K562 (cell line): ENCODE data around the gene DGCR8. TPM values are rescaled to one million over a fixed set of nuclear protein-coding genes. Genes with fewer than 3 reads are reported as not detected.

Experiments used
- ESRRA ChIP-seq: fragments of 450-650 bp; IDR thresholded peaks from 2 replicates; pipeline ENCODE4 v1.6.1; 2014; ENCODE audit warnings: low read depth, mild to moderate bottlenecking, moderate library complexity, borderline replicate concordance
- HLTF ChIP-seq: fragments of 450-650 bp; IDR thresholded peaks from 2 replicates; pipeline ENCODE4 v1.6.1; 2016
- JUN ChIP-seq, 2 experiments: sonication (generic) in 1 of 2; formaldehyde crosslinking in 1 of 2; IDR thresholded peaks; 2 replicates each; pipeline versions ENCODE4 v1.6.1 to v1.8.0; 2012 to 2022; ENCODE audit warnings: borderline replicate concordance in 2 of 2, mild to moderate bottlenecking in 2 of 2, improper control_type of control experiment in 1 of 2, low read depth in 1 of 2, low read length in 1 of 2, missing genetic modification reagents in 1 of 2
- KAT7 ChIP-seq: sonication (generic); formaldehyde crosslinking; IDR thresholded peaks from 2 replicates; pipeline ENCODE4 v1.8.0; 2022; ENCODE audit warnings: missing genetic modification reagents, mild to moderate bottlenecking, borderline replicate concordance
- LARP7 ChIP-seq: fragments of 450-650 bp; IDR thresholded peaks from 2 replicates; pipeline ENCODE4 v1.6.1; 2016
- PHF8 ChIP-seq: fragments of 200-600 bp; sonication (generic); IDR thresholded peaks from 2 replicates; pipeline ENCODE4 v1.6.1; 2012; ENCODE audit warnings: mixed run types, mild to moderate bottlenecking, inconsistent platforms, low read length, moderate library complexity, borderline replicate concordance
- PTBP1 ChIP-seq: fragments of 200-400 bp; formaldehyde crosslinking; IDR thresholded peaks from 2 replicates; pipeline ENCODE4 v1.6.1; 2017; ENCODE audit warnings: low read depth, low read length
- SAP30 ChIP-seq: fragments of 200-600 bp; sonication (generic); IDR thresholded peaks from 2 replicates; pipeline ENCODE4 v1.6.1; 2012; ENCODE audit warnings: borderline replicate concordance, low read depth, mild to moderate bottlenecking, moderate library complexity, low read length, control low read depth, inconsistent platforms; ENCODE audit not compliant: insufficient read depth, poor library complexity, severe bottlenecking
- SIN3A ChIP-seq, 2 experiments: fragments of 150-350 bp in 1 of 2; IDR thresholded peaks; 2 replicates each; pipeline ENCODE4 v1.6.1; 2011 to 2016; ENCODE audit warnings: borderline replicate concordance in 2 of 2, low read depth in 2 of 2, low read length in 2 of 2, mild to moderate bottlenecking in 2 of 2, moderate library complexity in 2 of 2; ENCODE audit not compliant: control insufficient read depth in 1 of 2
- TOE1 ChIP-seq, 2 experiments: fragments of 450-650 bp in 1 of 2; sonication (generic) in 1 of 2; formaldehyde crosslinking in 1 of 2; IDR thresholded peaks; 2 replicates each; pipeline versions ENCODE4 v1.7.1 to v1.8.0; 2016 to 2022; ENCODE audit warnings: borderline replicate concordance in 2 of 2, mild to moderate bottlenecking in 2 of 2, antibody characterized with exemption in 1 of 2, inconsistent platforms in 1 of 2, low read depth in 1 of 2, missing genetic modification reagents in 1 of 2, moderate library complexity in 1 of 2
- ZNF384 ChIP-seq: IDR thresholded peaks from 2 replicates; pipeline ENCODE4 v1.6.1; 2012; ENCODE audit warnings: low read depth, low read length, improper control_type of control experiment
- ZNF764 ChIP-seq: fragments of 250-450 bp; sonication (Bioruptor Pico); IDR thresholded peaks from 2 replicates; pipeline ENCODE4 v1.4.0; 2020; ENCODE audit warnings: low read depth, mild to moderate bottlenecking, moderate library complexity
- ZNF830 ChIP-seq: fragments of 250-450 bp; sonication (Bioruptor Pico); IDR thresholded peaks from 2 replicates; pipeline ENCODE4 v1.5.0; 2021; ENCODE audit warnings: mild to moderate bottlenecking
- polyA plus RNA-seq, 8 experiments: library from polyadenylated mRNA; depleted of rRNA in 4 of 8; stranded (reverse) in 5 of 8; unstranded in 3 of 8; fragments of >200 nt; fragmentation: Nextera tagmentation in 2 of 8; fragmentation: Illumina TruSeq in 1 of 8; extraction: Ambion mirVana in 2 of 8; extraction: Trizol in 1 of 8; gene quantifications; 2 replicates each; pipeline versions ENCODE4 v1.2.1 to v1.2.3, GENCODE V29; 2011 to 2014; ENCODE audit warnings: inconsistent platforms in 1 of 8, missing spikeins in 1 of 8
- total RNA-seq, 7 experiments: library from RNA; depleted of rRNA in 6 of 7; stranded (reverse); fragments of >200 nt in 6 of 7; fragmentation: Illumina TruSeq in 2 of 7; extraction: Trizol in 2 of 7; gene quantifications; 2 replicates each; pipeline versions ENCODE4 v1.2.1 to v1.2.3, GENCODE V29; 2011 to 2021; ENCODE audit warnings: low replicate concordance in 1 of 7
- TF ChIP-seq, protein P1 (sequence below), 2 experiments: fragments of 450-650 bp; IDR thresholded peaks; 2 replicates each; pipeline ENCODE4 v1.6.1; 2016; ENCODE audit warnings: mild to moderate bottlenecking in 2 of 2, borderline replicate concordance in 1 of 2, low read depth in 1 of 2, moderate library complexity in 1 of 2
- TF ChIP-seq, protein P2 (sequence below): fragments of 450-650 bp; IDR thresholded peaks from 2 replicates; pipeline ENCODE4 v1.6.1; 2016; ENCODE audit warnings: mild to moderate bottlenecking

The DGCR8 gene
- total and polyA plus RNA-seq, 9 of the 15 experiments (the other 6 are each of a cell fraction or from before 2014, with no cell fraction given) = 5.9 to 144 (median 80.1) TPM

DNA sequence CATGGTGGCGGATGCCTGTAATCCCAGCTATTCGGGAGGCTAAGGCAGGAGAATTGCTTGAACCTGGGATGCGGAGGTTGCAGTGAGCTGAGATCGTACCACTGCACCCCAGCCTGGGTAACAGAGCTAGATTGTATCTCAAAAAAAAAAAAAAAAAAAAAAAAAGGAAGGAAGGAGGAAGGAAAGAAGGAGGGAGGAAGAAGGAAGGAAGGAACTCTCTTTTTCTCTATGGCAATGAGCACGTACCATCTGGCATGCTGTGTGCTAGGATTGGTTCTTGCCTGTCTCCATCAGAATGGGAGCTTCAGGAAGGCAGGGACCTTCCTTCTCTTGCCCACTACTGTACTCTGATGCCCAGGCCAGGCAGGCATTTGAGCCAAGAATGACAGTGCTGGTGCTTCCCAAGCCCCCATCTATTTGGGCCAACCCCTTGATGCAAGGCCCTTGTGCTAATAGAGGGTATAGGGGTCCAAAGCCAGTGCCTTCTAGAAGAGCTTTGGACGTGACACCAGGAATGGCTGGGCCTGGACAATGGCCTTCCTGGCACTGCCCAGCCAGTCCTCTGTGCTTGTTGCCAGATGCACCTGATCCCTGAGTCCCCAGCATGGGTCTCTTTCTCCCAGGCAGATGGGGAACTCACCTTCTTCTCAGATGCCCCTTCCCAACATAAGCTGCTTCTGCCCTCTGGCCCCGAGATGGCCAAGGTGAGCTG is 10.6 kb upstream of the DGCR8 start (continued):
- TF ChIP-seq, protein P1, sequence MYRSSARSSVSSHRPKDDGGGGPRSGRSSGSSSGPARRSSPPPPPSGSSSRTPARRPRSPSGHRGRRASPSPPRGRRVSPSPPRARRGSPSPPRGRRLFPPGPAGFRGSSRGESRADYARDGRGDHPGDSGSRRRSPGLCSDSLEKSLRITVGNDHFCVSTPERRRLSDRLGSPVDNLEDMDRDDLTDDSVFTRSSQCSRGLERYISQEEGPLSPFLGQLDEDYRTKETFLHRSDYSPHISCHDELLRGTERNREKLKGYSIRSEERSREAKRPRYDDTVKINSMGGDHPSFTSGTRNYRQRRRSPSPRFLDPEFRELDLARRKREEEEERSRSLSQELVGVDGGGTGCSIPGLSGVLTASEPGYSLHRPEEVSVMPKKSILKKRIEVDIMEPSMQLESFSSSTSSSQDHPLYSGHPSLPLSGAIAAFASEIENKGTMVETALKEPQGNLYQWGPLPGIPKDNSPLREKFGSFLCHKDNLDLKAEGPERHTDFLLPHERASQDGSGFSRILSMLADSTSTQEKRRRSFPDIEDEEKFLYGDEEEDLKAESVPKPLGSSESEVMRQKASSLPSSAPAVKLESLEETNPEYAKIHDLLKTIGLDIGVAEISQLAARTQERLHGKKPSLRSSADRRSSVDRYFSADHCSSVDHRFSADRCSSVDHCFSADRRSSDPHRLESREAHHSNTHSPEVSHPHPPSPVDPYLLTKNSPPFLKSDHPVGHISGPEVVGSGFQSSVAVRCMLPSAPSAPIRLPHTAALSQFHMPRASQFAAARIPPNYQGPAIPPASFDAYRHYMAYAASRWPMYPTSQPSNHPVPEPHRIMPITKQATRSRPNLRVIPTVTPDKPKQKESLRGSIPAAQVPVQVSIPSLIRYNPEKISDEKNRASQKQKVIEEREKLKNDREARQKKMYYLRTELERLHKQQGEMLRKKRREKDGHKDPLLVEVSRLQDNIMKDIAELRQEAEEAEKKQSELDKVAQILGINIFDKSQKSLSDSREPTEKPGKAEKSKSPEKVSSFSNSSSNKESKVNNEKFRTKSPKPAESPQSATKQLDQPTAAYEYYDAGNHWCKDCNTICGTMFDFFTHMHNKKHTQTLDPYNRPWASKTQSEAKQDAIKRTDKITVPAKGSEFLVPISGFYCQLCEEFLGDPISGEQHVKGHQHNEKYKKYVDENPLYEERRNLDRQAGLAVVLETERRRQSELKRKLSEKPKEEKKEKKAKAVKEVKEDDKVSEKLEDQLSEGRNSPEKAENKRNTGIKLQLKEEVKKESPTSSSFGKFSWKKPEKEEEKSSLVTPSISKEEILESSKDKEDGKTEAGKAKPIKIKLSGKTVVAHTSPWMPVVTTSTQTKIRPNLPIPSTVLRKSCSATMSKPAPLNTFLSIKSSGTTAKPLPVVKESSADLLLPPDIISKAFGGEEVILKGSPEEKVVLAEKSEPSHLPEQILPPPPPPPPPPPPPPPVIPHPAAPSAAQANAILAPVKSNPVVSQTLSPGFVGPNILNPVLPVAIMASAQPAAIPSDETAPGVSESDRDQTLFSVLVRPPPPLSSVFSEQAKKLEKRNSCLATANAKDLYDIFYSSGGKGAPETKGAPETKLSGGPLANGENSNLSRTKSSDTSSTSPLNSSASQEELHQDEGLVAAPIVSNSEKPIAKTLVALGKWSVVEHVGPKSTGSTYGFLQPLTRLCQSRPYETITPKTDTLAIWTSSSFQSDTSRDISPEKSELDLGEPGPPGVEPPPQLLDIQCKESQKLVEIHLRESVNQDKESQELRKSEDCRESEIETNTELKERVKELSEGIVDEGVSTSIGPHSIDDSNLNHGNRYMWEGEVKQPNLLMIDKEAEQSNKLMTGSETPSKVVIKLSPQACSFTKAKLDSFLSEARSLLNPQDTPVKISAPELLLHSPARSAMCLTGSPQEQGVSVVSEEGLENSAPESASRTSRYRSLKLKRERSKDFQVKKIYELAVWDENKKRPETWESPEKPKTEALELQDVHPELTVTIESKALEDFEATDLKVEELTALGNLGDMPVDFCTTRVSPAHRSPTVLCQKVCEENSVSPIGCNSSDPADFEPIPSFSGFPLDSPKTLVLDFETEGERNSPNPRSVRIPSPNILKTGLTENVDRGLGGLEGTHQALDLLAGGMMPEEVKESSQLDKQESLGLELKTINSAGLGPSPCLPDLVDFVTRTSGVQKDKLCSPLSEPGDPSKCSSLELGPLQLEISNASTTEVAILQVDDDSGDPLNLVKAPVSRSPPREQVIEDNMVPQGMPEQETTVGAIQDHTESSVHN (IDR thresholded peaks at IDR 0.05; ENCODE audit: borderline replicate concordance in 1 of 2, low read depth in 1 of 2) = no peak
- TF ChIP-seq SAP30 (no peak), KAT7 (CRISPR knock-in tag) (no peak), ZNF384 (peak; percentile 47), LARP7 (0 out of 2 replicates have a peak, but pooled peaks have one; percentile 64), ZNF830 (CRISPR knock-in tag) (0 out of 2 replicates have a peak, but pooled peaks have one; percentile 54), SIN3A (IDR thresholded peaks at IDR 0.05; ENCODE audit: borderline replicate concordance in 2 of 2, control insufficient read depth in 1 of 2, low read depth in 2 of 2, low read length in 2 of 2) (no peak), JUN (IDR thresholded peaks at IDR 0.05; ENCODE audit: borderline replicate concordance, low read depth, low read length) (no peak), JUN (CRISPR knock-in tag; IDR thresholded peaks at IDR 0.05; ENCODE audit: borderline replicate concordance) (no peak), ZNF764 (CRISPR knock-in tag) (peak; percentile 50; the same call in 1 of the 2 replicates), TOE1 (IDR thresholded peaks at IDR 0.05; ENCODE audit: borderline replicate concordance) (no peak), TOE1 (CRISPR knock-in tag; IDR thresholded peaks at IDR 0.05; ENCODE audit: borderline replicate concordance, low read depth) (no peak), HLTF (0 out of 2 replicates have a peak, but pooled peaks have one; percentile 18), ESRRA (no peak), PTBP1 (no peak), PHF8 (no peak)
- TF ChIP-seq, protein P2, sequence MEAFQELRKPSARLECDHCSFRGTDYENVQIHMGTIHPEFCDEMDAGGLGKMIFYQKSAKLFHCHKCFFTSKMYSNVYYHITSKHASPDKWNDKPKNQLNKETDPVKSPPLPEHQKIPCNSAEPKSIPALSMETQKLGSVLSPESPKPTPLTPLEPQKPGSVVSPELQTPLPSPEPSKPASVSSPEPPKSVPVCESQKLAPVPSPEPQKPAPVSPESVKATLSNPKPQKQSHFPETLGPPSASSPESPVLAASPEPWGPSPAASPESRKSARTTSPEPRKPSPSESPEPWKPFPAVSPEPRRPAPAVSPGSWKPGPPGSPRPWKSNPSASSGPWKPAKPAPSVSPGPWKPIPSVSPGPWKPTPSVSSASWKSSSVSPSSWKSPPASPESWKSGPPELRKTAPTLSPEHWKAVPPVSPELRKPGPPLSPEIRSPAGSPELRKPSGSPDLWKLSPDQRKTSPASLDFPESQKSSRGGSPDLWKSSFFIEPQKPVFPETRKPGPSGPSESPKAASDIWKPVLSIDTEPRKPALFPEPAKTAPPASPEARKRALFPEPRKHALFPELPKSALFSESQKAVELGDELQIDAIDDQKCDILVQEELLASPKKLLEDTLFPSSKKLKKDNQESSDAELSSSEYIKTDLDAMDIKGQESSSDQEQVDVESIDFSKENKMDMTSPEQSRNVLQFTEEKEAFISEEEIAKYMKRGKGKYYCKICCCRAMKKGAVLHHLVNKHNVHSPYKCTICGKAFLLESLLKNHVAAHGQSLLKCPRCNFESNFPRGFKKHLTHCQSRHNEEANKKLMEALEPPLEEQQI = no peak
